Kasumi-1 (cell line): ENCODE data around the gene TRMT11.
"Not testable (repeated sequence)": the region's sequence is repeated elsewhere in the genome, so short reads cannot be mapped to it uniquely, and the experiment has no call there.

Source experiments
- DNase-seq, 2 experiments: peaks; one replicate each; lab custom pipeline; 2025; lab: John Stamatoyannopoulos, UW

TRMT11 gene

GRCh38 chr6:126047648-126048047 is 61.3 kb downstream of the TRMT11 start:
- DNase-seq: no peak

- DNase-seq: no peak
These were observed 62.3 kb downstream of the TRMT11 start for GRCh38 chr6:126048635-126049034.

- no peak for DNase-seq
These were observed 64.5 kb downstream of the TRMT11 start for GRCh38 chr6:126050795-126051194.

- no peak for DNase-seq
These were observed 65.5 kb downstream of the TRMT11 start for GRCh38 chr6:126051791-126052190.

GRCh38 chr6:126052485-126052884 is 66.1 kb downstream of the TRMT11 start:
- no peak for DNase-seq

DNA sequence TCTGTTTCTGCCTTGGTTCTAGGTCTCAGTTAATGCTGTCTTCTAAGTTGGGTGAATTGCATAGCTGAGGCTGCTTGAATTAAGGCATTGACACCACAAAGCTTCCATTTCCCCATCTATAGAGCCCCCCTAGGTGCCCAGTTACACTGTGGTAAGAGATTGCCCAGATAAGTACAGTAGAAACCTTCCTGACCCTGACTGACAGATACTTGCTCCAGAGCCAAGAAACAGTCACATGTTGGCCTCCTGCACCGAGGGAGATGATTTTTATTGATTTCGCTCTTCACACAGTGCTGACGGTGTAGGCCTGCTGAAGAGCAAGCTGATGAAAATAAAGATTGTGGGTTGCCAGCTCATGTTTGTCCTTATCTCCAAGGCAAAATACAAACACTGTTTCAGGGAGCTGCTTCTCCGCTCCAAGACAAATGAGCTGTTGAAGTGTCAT is 67.9 kb downstream of the TRMT11 start:
- DNase-seq: peak; percentile 33 to 35

GRCh38 chr6:126054802-126055201 is 68.5 kb downstream of the TRMT11 start:
- peak in 1 of 2 experiments; percentile 38 for DNase-seq

GRCh38 chr6:126055449-126055848 is 69.1 kb downstream of the TRMT11 start:
- DNase-seq: no peak

- DNase-seq: peak; percentile 49 to 58
These were observed 70.1 kb downstream of the TRMT11 start for GRCh38 chr6:126056355-126057004.

DNA sequence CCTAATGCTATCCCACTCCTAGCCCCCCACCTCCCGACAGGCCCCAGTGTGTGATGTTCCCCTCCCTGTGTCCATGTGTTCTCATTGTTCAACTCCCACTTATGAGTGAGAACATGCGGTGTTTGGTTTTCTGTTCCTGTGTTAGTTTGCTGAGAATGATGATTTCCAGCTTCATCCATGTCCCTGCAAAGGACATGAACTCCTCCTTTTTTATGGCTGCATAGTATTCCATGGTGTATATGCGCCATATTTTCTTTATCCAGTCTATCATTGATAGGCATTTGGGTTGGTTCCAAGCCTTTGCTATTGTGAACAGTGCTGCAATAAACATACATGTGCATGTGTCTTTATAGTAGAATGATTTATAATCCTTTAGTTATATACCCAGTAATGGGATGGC is 71.7 kb downstream of the TRMT11 start:
- DNase-seq: not testable (repeated sequence)

GRCh38 chr6:126060400-126060799 is 74.1 kb downstream of the TRMT11 start:
- no peak for DNase-seq

GRCh38 chr6:126063512-126064146 is 77.3 kb downstream of the TRMT11 start:
- no peak for DNase-seq

GRCh38 chr6:126064257-126064747 is 78.0 kb downstream of the TRMT11 start:
- no peak for DNase-seq

DNA sequence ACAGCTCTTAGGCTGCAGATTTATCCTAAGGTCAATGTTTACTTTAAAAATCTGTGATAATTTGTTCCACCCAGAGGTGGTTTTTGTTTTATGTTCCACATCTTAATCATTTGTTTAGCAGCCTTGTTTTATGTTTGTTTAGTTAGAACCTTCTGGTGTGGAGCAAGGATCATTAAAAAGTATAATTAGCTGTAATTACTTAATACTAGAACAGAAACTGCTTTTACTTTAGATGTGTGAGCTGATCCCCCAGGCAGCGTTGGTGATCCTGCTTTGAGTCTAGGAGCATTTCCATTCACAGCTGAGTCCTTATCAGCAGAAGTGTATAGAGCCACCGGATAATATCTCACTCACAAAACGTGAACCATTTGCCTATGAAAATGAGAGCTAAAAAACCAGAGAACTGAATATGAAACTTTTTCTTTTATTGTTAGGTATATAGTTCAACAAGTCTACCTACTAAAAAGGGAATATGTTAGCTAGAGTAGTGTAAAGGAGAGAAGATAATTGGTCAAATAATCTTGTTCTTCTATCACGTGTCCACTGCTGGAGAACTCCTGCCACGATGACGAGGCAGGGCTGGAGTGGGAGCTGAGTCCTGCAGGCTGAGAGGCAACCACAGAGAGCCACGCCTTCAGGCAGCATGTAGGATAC is 78.5 kb downstream of the TRMT11 start:
- no peak for DNase-seq

DNA sequence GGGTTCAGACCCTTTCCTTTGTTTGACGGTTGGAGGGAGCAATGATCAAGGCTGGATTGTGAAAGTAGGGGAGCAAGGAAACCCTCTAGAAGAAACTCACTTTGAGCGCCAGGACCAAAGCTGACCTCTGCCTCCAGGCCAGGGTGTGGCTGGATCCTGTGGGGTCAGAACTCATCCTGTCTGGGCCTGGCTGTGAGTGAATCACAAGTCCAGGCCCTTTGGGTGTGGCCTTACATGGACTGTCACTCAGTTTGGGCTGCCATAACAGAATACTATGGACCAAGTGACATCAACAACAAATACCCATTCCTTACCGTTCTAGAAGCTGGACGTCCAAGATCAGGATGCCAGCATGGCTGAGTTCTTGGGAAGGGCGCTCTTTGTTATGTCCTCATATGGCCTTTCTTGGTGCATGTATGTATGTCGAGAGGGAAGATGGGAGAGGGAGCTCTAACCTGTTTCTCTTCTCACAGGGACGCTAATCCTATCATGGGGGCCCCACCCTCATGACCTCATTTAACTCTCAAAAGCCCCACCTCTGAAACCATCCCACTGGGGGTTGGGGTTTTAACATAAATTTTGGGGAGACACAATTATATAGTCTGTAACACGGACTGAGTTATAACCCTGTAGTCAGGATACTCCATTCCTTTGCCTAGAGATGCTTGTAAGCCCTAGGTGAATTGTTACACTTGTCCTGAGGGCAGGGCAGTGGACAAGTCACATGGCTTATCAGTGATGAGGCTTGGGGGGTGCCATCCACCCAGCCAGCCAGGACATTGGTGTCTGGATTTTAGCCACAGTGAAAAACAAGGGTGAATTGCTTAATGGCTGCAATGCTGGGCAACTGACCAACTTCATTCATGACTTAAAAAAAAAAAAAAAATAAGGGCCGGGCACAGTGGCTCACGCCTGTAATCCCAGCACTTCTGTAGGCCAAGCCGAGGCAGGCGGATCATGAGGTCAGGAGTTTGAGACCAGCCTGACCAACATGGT is 80.0 kb downstream of the TRMT11 start:
- DNase-seq: no peak

GRCh38 chr6:126067073-126067472 is 80.7 kb downstream of the TRMT11 start:
- no peak for DNase-seq

- DNase-seq: no peak
These were observed 83.1 kb downstream of the TRMT11 start for GRCh38 chr6:126069449-126069848.

DNA sequence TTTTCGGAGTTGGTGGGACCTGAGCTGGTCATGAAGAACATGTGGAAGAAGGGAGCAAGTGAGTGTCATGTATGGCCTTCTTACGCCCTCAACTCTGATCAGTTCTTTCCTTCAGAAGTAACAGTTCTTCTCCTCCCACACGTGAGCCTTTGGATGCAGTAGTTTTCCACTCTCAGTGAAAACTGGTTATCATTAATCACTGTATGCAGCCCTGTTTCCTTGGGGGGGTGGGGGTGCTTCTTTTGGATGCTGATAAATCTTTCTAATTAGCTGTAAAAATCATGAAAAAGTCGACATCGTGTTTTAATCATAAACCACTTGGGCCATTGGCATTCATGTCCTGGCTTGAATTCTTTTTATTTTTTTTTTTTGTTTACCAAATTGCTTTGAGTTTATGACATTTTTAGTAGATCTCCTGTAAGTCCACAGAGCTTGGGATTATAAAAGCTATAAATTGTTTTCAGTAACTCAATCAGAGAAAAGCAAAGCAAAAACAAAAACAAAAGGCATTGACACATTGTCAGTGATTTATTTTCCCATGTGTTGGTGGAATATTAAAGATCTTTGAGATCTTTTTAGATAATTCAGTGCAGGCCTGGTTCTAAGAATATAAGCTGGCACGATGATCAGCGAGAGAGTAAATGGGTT is 84.8 kb downstream of the TRMT11 start:
- DNase-seq: no peak

DNA sequence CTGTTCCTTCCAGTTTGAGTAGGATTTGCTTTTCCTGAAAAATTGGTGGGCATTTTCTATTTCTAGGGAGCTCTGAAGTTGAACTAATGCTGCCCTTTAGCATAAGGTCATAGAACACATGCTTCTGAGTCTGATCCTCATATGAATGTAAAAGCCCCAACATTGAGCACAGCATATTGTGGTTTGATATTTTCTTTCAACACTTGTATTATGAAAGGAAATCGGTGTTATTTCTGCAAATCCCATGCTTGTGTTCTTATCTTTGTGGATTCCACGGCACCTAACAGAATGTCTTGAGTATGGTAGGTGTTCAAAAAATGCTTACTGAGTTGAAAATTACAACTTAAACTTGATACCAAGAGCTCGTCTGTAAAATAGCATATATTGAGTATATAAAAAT is 85.8 kb downstream of the TRMT11 start:
- no peak for DNase-seq

DNA sequence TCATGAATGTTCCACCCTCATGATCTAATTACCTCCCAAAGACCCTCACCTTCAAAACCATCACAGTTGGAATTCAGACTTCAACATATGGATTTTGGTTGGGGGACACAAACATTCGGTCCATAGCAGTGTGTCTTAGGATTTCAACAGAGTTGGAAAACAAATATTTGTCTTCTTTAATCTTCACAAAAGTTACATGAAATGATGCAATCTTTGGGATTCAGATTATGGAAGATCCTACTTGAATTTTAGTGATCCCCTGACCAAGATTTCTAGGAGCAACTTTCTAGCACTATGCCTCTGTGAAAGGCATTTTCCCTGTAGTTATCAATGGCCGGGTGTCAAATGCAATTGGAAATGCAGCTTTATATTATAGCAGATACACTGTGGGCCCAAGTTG is 86.5 kb downstream of the TRMT11 start:
- no peak for DNase-seq

- no peak for DNase-seq
These were observed 89.2 kb downstream of the TRMT11 start for GRCh38 chr6:126075335-126076071.
